Nephron progenitor cell (in vitro differentiated cells): ENCODE data around the gene TSPAN5.
A peak's percentile ranks its signal among the peaks of the same experiment; 100 is the strongest.

Experiments
- DNase-seq: peaks from one replicate; pipeline ENCODE4 v3.0.0; 2021
- H3K27ac Mint-ChIP-seq: 2 replicates; pipeline ENCODE4 v1.8.0; 2021; ENCODE audit warnings: mild to moderate bottlenecking, moderate library complexity, mixed read lengths
- H3K27me3 Mint-ChIP-seq: 2 replicates; pipeline ENCODE4 v1.8.0; 2021; ENCODE audit warnings: mild to moderate bottlenecking, low read depth, mixed read lengths; ENCODE audit not compliant: poor library complexity
- H3K36me3 Mint-ChIP-seq: 2 replicates; pipeline ENCODE4 v1.8.0; 2021; ENCODE audit warnings: low read depth, mixed read lengths
- H3K4me1 Mint-ChIP-seq: 2 replicates; pipeline ENCODE4 v1.8.0; 2021; ENCODE audit warnings: mixed read lengths
- H3K4me3 Mint-ChIP-seq: 2 replicates; pipeline ENCODE4 v1.8.0; 2021; ENCODE audit warnings: mild to moderate bottlenecking, moderate library complexity, mixed read lengths
- H3K9me3 Mint-ChIP-seq: 2 replicates; pipeline ENCODE4 v1.8.0; 2021; ENCODE audit warnings: mild to moderate bottlenecking, moderate library complexity, mixed read lengths
- TF ChIP-seq, protein P1 (sequence below): fragments of 200-600 bp; sonication (generic); IDR thresholded peaks from 2 replicates; pipeline ENCODE4 v1.5.0; 2021; ENCODE audit warnings: antibody characterized with exemption

The TSPAN5 gene

GRCh38 chr4:98662626-98663225 is 4.3 kb upstream of the TSPAN5 start:
- peak overlapping the region; percentile 14 for H3K4me3 Mint-ChIP-seq
- H3K27ac Mint-ChIP-seq, result no peak overlapping the region
- peaks cover 31% of the 10 kb centered on the region for H3K4me1 Mint-ChIP-seq

GRCh38 chr4:98662055-98662453 is 3.6 kb upstream of the TSPAN5 start:
- no peaks in the 10 kb centered on the region for H3K36me3 Mint-ChIP-seq
- no peak overlapping the region for H3K27ac Mint-ChIP-seq
- H3K9me3 Mint-ChIP-seq, result peaks cover 23% of the 10 kb centered on the region
- no peak overlapping the region for H3K4me3 Mint-ChIP-seq
- TF ChIP-seq, protein P1, sequence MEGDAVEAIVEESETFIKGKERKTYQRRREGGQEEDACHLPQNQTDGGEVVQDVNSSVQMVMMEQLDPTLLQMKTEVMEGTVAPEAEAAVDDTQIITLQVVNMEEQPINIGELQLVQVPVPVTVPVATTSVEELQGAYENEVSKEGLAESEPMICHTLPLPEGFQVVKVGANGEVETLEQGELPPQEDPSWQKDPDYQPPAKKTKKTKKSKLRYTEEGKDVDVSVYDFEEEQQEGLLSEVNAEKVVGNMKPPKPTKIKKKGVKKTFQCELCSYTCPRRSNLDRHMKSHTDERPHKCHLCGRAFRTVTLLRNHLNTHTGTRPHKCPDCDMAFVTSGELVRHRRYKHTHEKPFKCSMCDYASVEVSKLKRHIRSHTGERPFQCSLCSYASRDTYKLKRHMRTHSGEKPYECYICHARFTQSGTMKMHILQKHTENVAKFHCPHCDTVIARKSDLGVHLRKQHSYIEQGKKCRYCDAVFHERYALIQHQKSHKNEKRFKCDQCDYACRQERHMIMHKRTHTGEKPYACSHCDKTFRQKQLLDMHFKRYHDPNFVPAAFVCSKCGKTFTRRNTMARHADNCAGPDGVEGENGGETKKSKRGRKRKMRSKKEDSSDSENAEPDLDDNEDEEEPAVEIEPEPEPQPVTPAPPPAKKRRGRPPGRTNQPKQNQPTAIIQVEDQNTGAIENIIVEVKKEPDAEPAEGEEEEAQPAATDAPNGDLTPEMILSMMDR, result no peak
- peaks cover 31% of the 10 kb centered on the region for H3K27me3 Mint-ChIP-seq
- no peak for DNase-seq
- peaks cover 37% of the 10 kb centered on the region for H3K4me1 Mint-ChIP-seq

More at GRCh38 chr4:98662626-98663225, 4.3 kb upstream of the TSPAN5 start:
- Mint-ChIP-seq H3K9me3 (peaks cover 23% of the 10 kb centered on the region), H3K36me3 (no peaks in the 10 kb centered on the region), H3K27me3 (peaks cover 34% of the 10 kb centered on the region)
- TF ChIP-seq, protein P1, result no peak
- DNase-seq, result no peak

DNA sequence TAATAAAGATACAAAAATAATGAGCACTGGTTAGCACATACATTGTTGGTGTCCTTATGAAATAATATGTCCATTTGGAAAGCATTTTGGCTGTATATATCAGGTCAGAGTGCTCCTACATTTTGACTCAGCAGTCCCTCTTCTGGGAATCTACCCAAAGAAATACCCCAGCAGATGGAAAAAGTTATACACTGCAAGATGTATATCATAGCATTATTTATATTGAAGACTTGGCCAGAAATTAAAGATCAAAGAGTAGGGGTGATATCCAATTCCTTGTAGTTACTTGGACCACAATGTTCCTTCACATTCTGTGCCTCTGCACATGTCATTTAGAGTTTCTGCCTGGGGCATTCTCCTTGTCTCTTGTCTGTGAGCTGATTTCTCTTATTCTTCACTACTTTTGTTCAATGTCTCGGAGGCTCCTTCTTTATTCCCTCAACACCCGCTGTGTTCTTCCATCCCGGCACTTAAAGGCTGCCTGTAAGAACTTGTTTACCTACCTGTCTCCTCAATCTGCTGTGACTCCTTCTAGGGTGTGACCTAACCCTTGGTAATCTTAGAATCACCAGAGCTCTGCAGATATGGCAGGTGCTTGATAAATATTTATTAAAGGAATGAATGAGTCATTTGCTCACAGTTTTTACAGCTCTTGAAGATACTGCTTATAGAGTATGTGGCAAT is 3.1 kb upstream of the TSPAN5 start:
- no peak overlapping the region for H3K4me3 Mint-ChIP-seq
- H3K36me3 Mint-ChIP-seq, result no peaks in the 10 kb centered on the region
- peaks cover 31% of the 10 kb centered on the region for H3K27me3 Mint-ChIP-seq
- peaks cover 43% of the 10 kb centered on the region for H3K4me1 Mint-ChIP-seq
- H3K27ac Mint-ChIP-seq, result no peak overlapping the region
- peaks cover 23% of the 10 kb centered on the region for H3K9me3 Mint-ChIP-seq
- TF ChIP-seq, protein P1, result no peak
- no peak for DNase-seq

DNA sequence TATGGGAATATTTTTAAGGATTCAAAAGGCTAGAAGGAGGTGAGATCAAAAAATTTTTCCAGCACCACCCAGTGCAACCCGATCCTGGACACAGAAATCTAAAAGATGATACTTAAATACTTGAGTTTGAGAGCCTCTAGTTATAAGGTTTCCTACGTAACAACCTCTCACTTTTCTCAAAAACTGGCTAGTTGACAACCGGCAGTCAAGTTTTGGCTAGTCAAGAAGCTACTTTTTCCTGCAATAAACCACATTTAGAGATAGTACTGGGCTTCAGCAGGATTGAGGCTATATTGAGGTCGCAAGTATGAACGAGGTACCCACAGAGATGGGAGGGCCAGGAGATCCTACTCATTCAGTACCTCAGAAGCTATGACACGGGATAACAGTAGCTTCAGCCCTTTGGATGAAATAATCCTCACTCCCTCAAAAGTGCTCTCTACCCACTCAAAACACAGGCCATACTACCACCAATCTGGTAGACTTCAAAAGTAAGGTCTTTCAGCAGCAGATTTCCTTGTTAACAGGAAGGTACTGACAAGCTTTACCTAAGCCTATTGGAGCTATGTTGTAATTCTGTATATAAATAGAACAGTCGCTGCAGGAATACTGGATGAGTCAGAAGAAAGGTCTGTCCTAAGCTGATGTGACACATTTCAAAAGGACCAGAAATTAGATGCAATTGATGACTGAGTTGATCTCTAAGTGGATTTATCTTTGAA is 1.5 kb upstream of the TSPAN5 start:
- H3K9me3 Mint-ChIP-seq, result peaks cover 12% of the 10 kb centered on the region
- no peaks in the 10 kb centered on the region for H3K36me3 Mint-ChIP-seq
- H3K27me3 Mint-ChIP-seq, result peaks cover 31% of the 10 kb centered on the region
- H3K4me1 Mint-ChIP-seq, result peaks cover 57% of the 10 kb centered on the region
- H3K27ac Mint-ChIP-seq, result no peak overlapping the region
- peak overlapping the region; percentile 93 for H3K4me3 Mint-ChIP-seq
- DNase-seq, result no peak
- TF ChIP-seq, protein P1, result no peak

GRCh38 chr4:98659106-98659592 is 738 bp upstream of the TSPAN5 start:
- Mint-ChIP-seq H3K9me3 (peaks cover 4% of the 10 kb centered on the region), H3K27ac (no peak overlapping the region), H3K4me1 (peaks cover 57% of the 10 kb centered on the region), H3K4me3 (peak overlapping the region; percentile 93), H3K27me3 (peaks cover 31% of the 10 kb centered on the region), H3K36me3 (peaks cover 4% of the 10 kb centered on the region)
- TF ChIP-seq, protein P1, result no peak
- peak; percentile 21 for DNase-seq
